Glutamatergic neuron (in vitro differentiated cells): ENCODE data around the gene SLC44A4. TPM values are rescaled to one million over a fixed set of nuclear protein-coding genes. Genes with fewer than 3 reads are reported as not detected.

ENCODE experiments used
- DNase-seq: peaks from one replicate; pipeline ENCODE4 v3.0.0; 2022
- H3K27ac Mint-ChIP-seq: one replicate; pipeline ENCODE4 v1.8.0; 2020; ENCODE audit warnings: mild to moderate bottlenecking, mixed read lengths, inconsistent platforms; ENCODE audit not compliant: unreplicated experiment
- H3K27me3 Mint-ChIP-seq: one replicate; pipeline ENCODE4 v1.8.0; 2020; ENCODE audit warnings: mild to moderate bottlenecking, moderate library complexity, mixed read lengths, inconsistent platforms; ENCODE audit not compliant: unreplicated experiment
- H3K36me3 Mint-ChIP-seq: one replicate; pipeline ENCODE4 v1.8.0; 2020; ENCODE audit warnings: mild to moderate bottlenecking, mixed read lengths, inconsistent platforms; ENCODE audit not compliant: unreplicated experiment
- H3K4me1 Mint-ChIP-seq: one replicate; pipeline ENCODE4 v1.8.0; 2020; ENCODE audit warnings: mild to moderate bottlenecking, low read depth, mixed read lengths, inconsistent platforms; ENCODE audit not compliant: unreplicated experiment
- H3K4me3 Mint-ChIP-seq: one replicate; pipeline ENCODE4 v1.8.0; 2020; ENCODE audit warnings: mild to moderate bottlenecking, mixed read lengths, inconsistent platforms; ENCODE audit not compliant: unreplicated experiment
- H3K9me3 Mint-ChIP-seq: one replicate; pipeline ENCODE4 v1.8.0; 2020; ENCODE audit warnings: mild to moderate bottlenecking, moderate library complexity, mixed read lengths, inconsistent platforms; ENCODE audit not compliant: unreplicated experiment
- CTCF ChIP-seq: fragments of 200-600 bp; sonication (generic); IDR thresholded peaks from one replicate; pipeline ENCODE4 v1.5.0; 2021; ENCODE audit not compliant: partially characterized antibody, unreplicated experiment
- total RNA-seq: library from RNA; stranded (reverse); fragmentation: NEBNext Ultra II Directional; extraction: Animal tissue kit (Norgen Biotek cat#: 25700); gene quantifications from one replicate; pipeline ENCODE4 v1.2.1, GENCODE V29; 2021; ENCODE audit not compliant: unreplicated experiment

The SLC44A4 gene
- total RNA-seq, 1 donor from 2014 or later: not detected

DNA sequence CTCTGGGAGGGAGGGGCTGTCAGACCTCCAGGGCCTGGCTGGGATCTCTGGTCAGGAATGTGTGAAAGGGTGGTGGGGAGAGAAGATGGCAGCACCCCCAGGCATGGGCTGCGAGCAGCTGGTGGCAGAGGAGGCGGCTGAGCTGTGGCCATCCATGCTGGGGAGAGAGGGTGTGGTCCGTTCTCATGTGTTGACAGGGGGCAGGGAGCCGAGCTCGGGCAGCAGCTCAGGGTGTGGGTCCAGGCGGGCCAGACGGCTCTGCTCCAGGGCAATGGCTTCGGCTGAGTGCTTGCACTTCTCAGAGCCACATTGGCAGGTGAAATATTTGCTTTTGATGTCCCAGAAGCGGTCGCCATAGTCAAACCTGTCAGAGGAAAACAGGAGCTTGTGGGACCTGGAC, 1.1 kb upstream of the SLC44A4 start:
- no peak for DNase-seq
- no peak overlapping the region for H3K4me3 Mint-ChIP-seq
- peaks cover 12% of the 10 kb centered on the region for H3K27me3 Mint-ChIP-seq
- H3K4me1 Mint-ChIP-seq: peaks cover 12% of the 10 kb centered on the region
- H3K9me3 Mint-ChIP-seq: peaks cover 9% of the 10 kb centered on the region
- TF ChIP-seq CTCF: no peak
- H3K27ac Mint-ChIP-seq: no peak overlapping the region
- peaks cover 5% of the 10 kb centered on the region for H3K36me3 Mint-ChIP-seq

DNA sequence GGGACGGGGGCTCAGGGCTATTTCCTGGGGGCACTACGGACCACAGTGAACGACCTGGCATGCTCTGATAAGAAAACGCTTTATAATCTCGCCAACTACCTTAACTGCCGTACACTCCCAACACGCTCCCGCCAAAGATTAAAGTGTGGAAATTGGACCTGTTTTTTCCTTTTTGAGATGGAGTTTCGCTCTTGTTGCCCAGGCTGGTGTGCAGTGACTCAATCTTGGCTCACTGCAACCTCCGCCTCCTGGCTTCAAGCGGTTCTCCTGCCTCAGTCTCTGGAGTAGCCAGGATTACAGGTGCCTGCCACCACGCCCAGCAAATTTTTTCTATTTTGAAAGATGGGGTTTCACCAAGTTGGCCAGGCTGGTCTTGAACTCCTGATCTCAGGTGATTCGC, 346 bp upstream of the SLC44A4 start:
- Mint-ChIP-seq H3K27ac (no peak overlapping the region), H3K27me3 (peaks cover 12% of the 10 kb centered on the region), H3K4me1 (peaks cover 12% of the 10 kb centered on the region), H3K36me3 (peaks cover 5% of the 10 kb centered on the region), H3K4me3 (no peak overlapping the region), H3K9me3 (peaks cover 9% of the 10 kb centered on the region)
- no peak for DNase-seq
- no peak for TF ChIP-seq CTCF

DNA sequence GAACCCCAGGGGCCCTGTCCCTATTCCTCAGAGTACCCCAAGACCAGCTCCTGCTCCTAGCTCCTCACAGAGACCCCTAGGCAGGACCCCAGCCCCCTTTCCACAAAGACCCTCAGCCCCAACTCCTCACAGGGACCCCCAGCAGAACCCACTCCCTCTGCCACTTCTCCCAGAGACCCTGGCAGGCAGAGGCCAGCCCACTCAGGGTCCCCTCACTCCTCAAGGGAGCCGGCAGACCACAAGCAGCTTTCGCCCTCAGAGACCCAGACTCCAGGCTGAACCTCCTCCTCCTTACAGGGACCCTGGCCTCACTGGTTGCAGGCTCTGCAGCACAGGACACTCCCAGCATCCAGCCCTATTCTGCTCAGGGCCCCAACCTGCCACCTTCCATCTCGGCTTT, 575 bp downstream of the SLC44A4 start:
- peaks cover 5% of the 10 kb centered on the region for H3K36me3 Mint-ChIP-seq
- H3K27ac Mint-ChIP-seq: no peak overlapping the region
- H3K9me3 Mint-ChIP-seq: peaks cover 9% of the 10 kb centered on the region
- no peak for TF ChIP-seq CTCF
- H3K4me1 Mint-ChIP-seq: peaks cover 12% of the 10 kb centered on the region
- peaks cover 12% of the 10 kb centered on the region for H3K27me3 Mint-ChIP-seq
- no peak for DNase-seq
- H3K4me3 Mint-ChIP-seq: no peak overlapping the region

DNA sequence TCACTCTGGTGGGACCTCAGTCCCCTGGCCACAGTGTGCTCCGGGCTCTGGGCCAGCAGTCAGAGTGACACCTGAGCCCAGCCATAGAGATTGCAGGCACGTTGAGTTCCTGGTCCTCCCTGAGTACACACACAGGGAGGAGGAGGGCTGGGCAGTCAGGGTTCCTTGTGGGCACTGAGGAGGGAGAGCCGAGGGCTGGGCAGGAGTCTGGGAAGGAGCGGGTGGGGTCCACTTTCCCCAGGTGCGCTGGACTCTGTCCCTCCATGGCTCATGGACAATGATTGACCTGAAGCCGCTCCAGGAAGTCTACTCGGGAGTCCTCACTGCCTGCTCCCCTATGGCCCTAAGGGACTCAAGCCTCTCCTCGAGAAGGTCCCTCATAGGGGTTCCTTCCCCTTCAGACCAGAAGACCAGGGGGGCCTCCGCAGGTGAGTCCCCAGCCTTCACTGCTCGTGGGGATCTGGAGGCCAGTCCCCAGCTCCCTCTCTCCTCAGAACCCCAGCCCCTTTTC, 1.1 kb downstream of the SLC44A4 start:
- Mint-ChIP-seq H3K27ac (no peak overlapping the region), H3K36me3 (peaks cover 5% of the 10 kb centered on the region), H3K27me3 (peaks cover 9% of the 10 kb centered on the region), H3K4me3 (no peak overlapping the region), H3K9me3 (peaks cover 9% of the 10 kb centered on the region), H3K4me1 (peaks cover 12% of the 10 kb centered on the region)
- TF ChIP-seq CTCF: no peak
- DNase-seq: no peak

DNA sequence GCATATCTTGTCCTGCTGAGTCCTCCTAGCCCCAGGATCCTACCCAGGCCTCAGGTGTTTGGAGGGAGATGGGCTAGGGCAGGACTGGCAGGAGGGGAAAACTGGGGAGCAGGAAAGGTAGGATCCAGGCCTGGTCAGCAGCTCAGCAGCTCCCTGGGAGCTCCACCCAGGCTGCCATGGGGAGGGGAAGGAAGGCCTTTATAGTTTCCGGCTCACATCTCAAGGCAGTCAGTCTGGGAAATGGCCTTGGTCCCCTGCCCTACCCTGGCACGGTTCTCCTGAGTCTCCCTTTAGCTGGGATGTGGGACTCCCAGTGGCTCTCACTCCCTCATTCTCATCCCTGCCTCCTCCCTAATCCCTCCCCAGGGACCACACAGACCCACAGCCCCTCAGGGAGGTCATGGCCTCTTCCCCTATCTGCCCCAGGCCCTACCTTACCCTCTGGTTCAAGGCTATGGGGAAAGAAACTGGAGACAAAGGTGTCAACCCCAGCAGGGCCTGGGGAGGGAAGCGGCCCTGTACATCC, 1.6 kb downstream of the SLC44A4 start:
- peaks cover 8% of the 10 kb centered on the region for H3K4me1 Mint-ChIP-seq
- no peak overlapping the region for H3K27ac Mint-ChIP-seq
- peaks cover 5% of the 10 kb centered on the region for H3K36me3 Mint-ChIP-seq

More for the DNA sequence above, 1.6 kb downstream of the SLC44A4 start:
- no peak for TF ChIP-seq CTCF
- peaks cover 5% of the 10 kb centered on the region for H3K27me3 Mint-ChIP-seq
- DNase-seq: no peak
- H3K4me3 Mint-ChIP-seq: no peak overlapping the region
- H3K9me3 Mint-ChIP-seq: peaks cover 6% of the 10 kb centered on the region
